Measurements from ENCODE around the gene THNSL1. TPM values are rescaled to one million over a fixed set of nuclear protein-coding genes. Genes with fewer than 3 reads are reported as not detected.

Gene THNSL1
- total RNA-seq, 1 donor from 2014 or later: 3.8 TPM

DNA sequence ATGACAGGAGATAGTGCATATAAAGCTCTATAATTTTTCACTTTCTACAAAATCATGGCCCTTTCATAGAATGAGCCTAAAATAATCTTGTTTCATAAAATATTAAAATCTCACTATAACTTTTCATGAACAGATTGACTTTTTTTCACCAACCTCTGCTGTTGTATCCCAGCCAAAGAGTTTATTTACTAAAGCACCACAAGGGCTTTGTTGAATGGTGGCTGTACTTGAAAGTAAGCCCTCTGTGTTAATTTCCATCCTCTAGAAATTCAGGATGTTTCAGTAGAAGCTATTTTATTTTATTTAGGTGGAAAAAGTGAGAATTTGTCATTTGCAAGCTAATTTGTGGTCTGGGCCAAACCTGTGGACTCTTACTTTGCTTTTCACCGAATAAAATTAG, 30.2 kb downstream of the THNSL1 start:
- Mint-ChIP-seq H3K4me1 (no peaks in the 10 kb centered on the region), H3K27me3 (peaks cover 22% of the 10 kb centered on the region), H3K9me3 (no peaks in the 10 kb centered on the region), H3K27ac (no peak overlapping the region), H3K4me3 (no peak overlapping the region), H3K36me3 (ENCODE audit: low read depth) (no peaks in the 10 kb centered on the region)
- ATAC-seq (ENCODE audit: low read depth): no peak
- intact Hi-C loops (cut with micrococcal nuclease): no loop called here
- DNase-seq: no peak
- ChIA-PET POLR2A (no interaction called here), CTCF (no interaction called here)
- TF ChIP-seq, protein P1, sequence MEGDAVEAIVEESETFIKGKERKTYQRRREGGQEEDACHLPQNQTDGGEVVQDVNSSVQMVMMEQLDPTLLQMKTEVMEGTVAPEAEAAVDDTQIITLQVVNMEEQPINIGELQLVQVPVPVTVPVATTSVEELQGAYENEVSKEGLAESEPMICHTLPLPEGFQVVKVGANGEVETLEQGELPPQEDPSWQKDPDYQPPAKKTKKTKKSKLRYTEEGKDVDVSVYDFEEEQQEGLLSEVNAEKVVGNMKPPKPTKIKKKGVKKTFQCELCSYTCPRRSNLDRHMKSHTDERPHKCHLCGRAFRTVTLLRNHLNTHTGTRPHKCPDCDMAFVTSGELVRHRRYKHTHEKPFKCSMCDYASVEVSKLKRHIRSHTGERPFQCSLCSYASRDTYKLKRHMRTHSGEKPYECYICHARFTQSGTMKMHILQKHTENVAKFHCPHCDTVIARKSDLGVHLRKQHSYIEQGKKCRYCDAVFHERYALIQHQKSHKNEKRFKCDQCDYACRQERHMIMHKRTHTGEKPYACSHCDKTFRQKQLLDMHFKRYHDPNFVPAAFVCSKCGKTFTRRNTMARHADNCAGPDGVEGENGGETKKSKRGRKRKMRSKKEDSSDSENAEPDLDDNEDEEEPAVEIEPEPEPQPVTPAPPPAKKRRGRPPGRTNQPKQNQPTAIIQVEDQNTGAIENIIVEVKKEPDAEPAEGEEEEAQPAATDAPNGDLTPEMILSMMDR (IDR thresholded peaks at IDR 0.05): no peak

DNA sequence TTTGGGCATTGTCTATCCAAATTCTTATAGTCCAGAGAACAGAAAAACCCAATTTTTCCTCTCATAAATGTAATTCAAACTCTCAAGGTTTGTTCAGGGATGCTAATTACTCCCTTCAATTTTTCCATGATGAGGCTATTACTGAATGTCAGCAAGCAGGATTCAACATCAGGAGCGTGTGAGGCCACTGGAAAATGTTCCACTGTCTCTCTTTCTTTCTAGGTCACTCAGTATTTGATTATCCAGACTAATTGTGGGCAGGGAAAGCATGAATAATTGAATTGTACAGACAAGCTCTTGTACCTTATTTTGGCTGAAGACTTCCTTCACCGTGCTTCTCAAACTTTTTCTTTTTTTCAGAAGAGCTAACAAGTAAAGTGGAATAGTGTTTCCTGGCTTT, 30.7 kb downstream of the THNSL1 start:
- H3K27me3 Mint-ChIP-seq: peaks cover 22% of the 10 kb centered on the region
- H3K9me3 Mint-ChIP-seq: no peaks in the 10 kb centered on the region
- H3K4me1 Mint-ChIP-seq: no peaks in the 10 kb centered on the region
- H3K36me3 Mint-ChIP-seq (ENCODE audit: low read depth): no peaks in the 10 kb centered on the region
- POLR2A ChIA-PET: no interaction called here
- TF ChIP-seq, protein P1 (IDR thresholded peaks at IDR 0.05): no peak
- CTCF ChIA-PET: no interaction called here
- no peak overlapping the region for H3K4me3 Mint-ChIP-seq
- DNase-seq: no peak
- intact Hi-C loops (cut with micrococcal nuclease): no loop called here
- no peak overlapping the region for H3K27ac Mint-ChIP-seq
- no peak for ATAC-seq (ENCODE audit: low read depth)

DNA sequence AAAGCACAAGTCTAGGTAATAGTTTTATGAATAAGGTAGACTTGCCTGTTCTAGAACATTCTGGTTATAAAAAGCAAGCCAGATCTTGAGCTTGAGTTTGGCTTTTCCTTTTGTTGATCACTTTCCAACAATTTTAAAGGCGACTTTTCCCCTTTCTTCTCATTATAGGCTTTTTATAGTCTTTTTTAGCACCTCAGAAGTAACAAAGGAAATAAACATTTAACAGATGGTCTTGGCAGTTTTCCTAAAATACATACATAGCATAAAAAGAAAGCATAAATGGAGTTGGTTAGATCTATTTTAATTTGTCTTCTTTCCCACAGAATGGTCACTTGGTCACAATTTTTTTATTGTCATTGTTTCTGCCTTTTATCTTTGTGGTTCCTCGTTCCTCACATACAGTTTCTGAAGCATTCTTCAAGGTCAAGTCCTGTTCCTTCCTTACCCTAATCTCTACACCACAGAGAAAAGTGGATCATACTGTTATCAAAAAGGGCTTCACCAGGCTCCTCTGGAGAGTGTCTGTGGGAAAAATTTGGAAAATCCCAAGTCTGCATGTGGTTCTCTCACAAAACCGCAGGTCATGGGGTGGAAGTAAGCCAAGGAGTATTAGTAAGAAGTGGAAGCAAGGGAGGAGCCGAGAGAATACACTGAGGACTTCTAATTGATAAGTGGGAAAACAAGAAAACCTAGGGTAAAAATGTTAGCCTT, 31.3 kb downstream of the THNSL1 start:
- Mint-ChIP-seq H3K27ac (no peak overlapping the region), H3K36me3 (ENCODE audit: low read depth) (no peaks in the 10 kb centered on the region), H3K9me3 (no peaks in the 10 kb centered on the region), H3K27me3 (peaks cover 22% of the 10 kb centered on the region), H3K4me1 (no peaks in the 10 kb centered on the region), H3K4me3 (no peak overlapping the region)
- DNase-seq (no peak), ATAC-seq (ENCODE audit: low read depth) (no peak)
- TF ChIP-seq, protein P1 (IDR thresholded peaks at IDR 0.05): no peak
- intact Hi-C loops (cut with micrococcal nuclease): no loop called here
- ChIA-PET CTCF (no interaction called here), POLR2A (no interaction called here)

DNA sequence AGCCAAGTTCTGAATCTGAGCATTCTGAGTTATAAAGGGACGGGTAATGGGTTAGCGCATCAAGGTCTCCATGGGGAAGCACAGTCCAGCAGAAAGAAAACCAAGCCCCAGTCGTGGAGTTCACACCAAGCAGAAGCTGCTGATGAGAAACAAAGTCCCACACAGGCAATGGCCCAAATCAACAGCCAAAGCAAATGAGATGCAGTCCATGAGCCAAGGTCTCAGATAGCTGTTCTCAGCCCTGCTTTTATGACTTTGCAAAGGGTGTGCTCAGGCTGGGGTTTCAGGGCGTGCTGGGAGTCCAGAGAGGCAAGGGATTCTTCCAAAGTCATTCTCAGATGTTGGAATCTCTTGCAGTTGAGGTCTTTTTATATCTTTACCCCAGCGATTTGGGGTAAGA, 32.0 kb downstream of the THNSL1 start:
- TF ChIP-seq, protein P1 (IDR thresholded peaks at IDR 0.05): no peak
- peaks cover 22% of the 10 kb centered on the region for H3K27me3 Mint-ChIP-seq
- H3K27ac Mint-ChIP-seq: no peak overlapping the region
- intact Hi-C loops (cut with micrococcal nuclease): no loop called here
- H3K4me1 Mint-ChIP-seq: no peaks in the 10 kb centered on the region
- DNase-seq: no peak
- ATAC-seq (ENCODE audit: low read depth): no peak
- ChIA-PET CTCF (no interaction called here), POLR2A (no interaction called here)
- no peak overlapping the region for H3K4me3 Mint-ChIP-seq
- no peaks in the 10 kb centered on the region for H3K9me3 Mint-ChIP-seq
- no peaks in the 10 kb centered on the region for H3K36me3 Mint-ChIP-seq (ENCODE audit: low read depth)

DNA sequence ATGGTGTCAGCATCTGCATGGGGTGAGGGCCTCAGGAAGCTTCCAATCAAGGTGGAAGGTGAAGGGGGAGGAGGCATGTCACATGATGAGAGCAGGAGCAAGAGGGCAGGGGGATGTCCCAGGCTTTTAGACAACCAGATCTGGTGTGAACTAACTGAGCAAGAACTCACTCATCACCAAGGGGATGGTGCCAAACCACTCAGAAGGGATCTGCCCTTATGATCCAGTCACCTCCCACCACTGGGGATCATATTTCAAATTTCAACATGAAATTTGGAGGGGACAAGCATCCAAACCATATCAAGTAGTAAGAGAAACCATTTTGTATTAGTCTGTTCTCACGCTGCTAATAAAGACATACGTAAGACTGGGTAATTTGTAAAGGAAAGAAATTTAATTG, 33.6 kb downstream of the THNSL1 start:
- peaks cover 20% of the 10 kb centered on the region for H3K27me3 Mint-ChIP-seq
- intact Hi-C loops (cut with micrococcal nuclease): no loop called here
- no peaks in the 10 kb centered on the region for H3K36me3 Mint-ChIP-seq (ENCODE audit: low read depth)
- TF ChIP-seq, protein P1 (IDR thresholded peaks at IDR 0.05): no peak
- ATAC-seq (ENCODE audit: low read depth): no peak
- H3K27ac Mint-ChIP-seq: no peak overlapping the region
- ChIA-PET CTCF (no interaction called here), POLR2A (no interaction called here)
- no peak for DNase-seq
- no peaks in the 10 kb centered on the region for H3K4me1 Mint-ChIP-seq
- H3K9me3 Mint-ChIP-seq: no peaks in the 10 kb centered on the region
- no peak overlapping the region for H3K4me3 Mint-ChIP-seq
